Fibroblast of lung (primary cell): ENCODE data around the gene CDPF1. TPM values are rescaled to one million over a fixed set of nuclear protein-coding genes. Genes with fewer than 3 reads are reported as not detected.

Source experiments
- DNase-seq, 2 donors: peaks; one replicate each; pipeline versions ENCODE4 v3.0.0 to v3.0.0-alpha.2; 2010; ENCODE audit warnings: low read depth in 2 of 2
- H2AFZ ChIP-seq: 2 replicates; pipeline ENCODE4 v1.5.1; 2012; ENCODE audit warnings: low read length, control low read depth, inconsistent platforms
- H3K27ac ChIP-seq: 2 replicates; pipeline ENCODE4 v1.5.1; 2011; ENCODE audit warnings: low read length, control low read depth; ENCODE audit not compliant: insufficient read depth
- H3K27me3 ChIP-seq: 2 replicates; pipeline ENCODE4 v1.5.1; 2011; ENCODE audit warnings: mild to moderate bottlenecking, low read length; ENCODE audit not compliant: control insufficient read depth, insufficient read depth
- H3K36me3 ChIP-seq: 2 replicates; pipeline ENCODE4 v1.5.1; 2011; ENCODE audit warnings: low read length; ENCODE audit not compliant: control insufficient read depth, insufficient read depth
- H3K4me1 ChIP-seq: 2 replicates; pipeline ENCODE4 v1.5.1; 2011; ENCODE audit warnings: low read length; ENCODE audit not compliant: control insufficient read depth, insufficient read depth; ENCODE audit errors: extremely low read depth
- H3K4me2 ChIP-seq: 2 replicates; pipeline ENCODE4 v1.5.1; 2011; ENCODE audit warnings: low read length, control low read depth; ENCODE audit not compliant: insufficient read depth; ENCODE audit errors: extremely low read depth
- H3K4me3 ChIP-seq, 4 experiments: fragments of 200-600 bp in 1 of 4; sonication (generic) in 1 of 4; replicated peaks in 1 of 4; 2 replicates each; pipeline ENCODE4 v1.5.1; 2011 to 2016; ENCODE audit warnings: low read length in 4 of 4, low read depth in 3 of 4, mild to moderate bottlenecking in 3 of 4, control low read depth in 2 of 4, inconsistent platforms in 1 of 4, mixed read lengths in 1 of 4; ENCODE audit not compliant: insufficient read depth in 1 of 4; ENCODE audit errors: control extremely low read depth in 1 of 4
- H3K79me2 ChIP-seq: 2 replicates; pipeline ENCODE4 v1.5.1; 2012; ENCODE audit warnings: mild to moderate bottlenecking, low read length, inconsistent platforms; ENCODE audit not compliant: control insufficient read depth, insufficient read depth
- H3K9ac ChIP-seq: 2 replicates; pipeline ENCODE4 v1.5.1; 2011; ENCODE audit warnings: mild to moderate bottlenecking, low read length, control low read depth; ENCODE audit not compliant: insufficient read depth
- H3K9me3 ChIP-seq: 2 replicates; pipeline ENCODE4 v1.5.1; 2012; ENCODE audit warnings: low read depth, low read length; ENCODE audit not compliant: control insufficient read depth, insufficient read depth
- H4K20me1 ChIP-seq: 2 replicates; pipeline ENCODE4 v1.5.1; 2011; ENCODE audit warnings: low read length; ENCODE audit not compliant: control insufficient read depth, insufficient read depth; ENCODE audit errors: extremely low read depth
- CTCF ChIP-seq, 2 donors: IDR thresholded peaks in 1 of 2; conservative IDR thresholded peaks in 1 of 2; 1 replicate in 1 of 2; 2 replicates in 1 of 2; pipeline ENCODE4 v1.5.1; 2011 to 2012; ENCODE audit warnings: low read length in 2 of 2, control low read depth in 1 of 2, inconsistent platforms in 1 of 2, low read depth in 1 of 2, mild to moderate bottlenecking in 1 of 2
- EZH2 ChIP-seq: IDR thresholded peaks from 2 replicates; pipeline ENCODE4 v1.5.1; 2012; ENCODE audit warnings: low read length, control low read depth, mild to moderate bottlenecking; ENCODE audit errors: missing control alignments
- polyA plus RNA-seq, 2 donors: library from polyadenylated mRNA; depleted of rRNA in 1 of 2; stranded (reverse) in 1 of 2; unstranded in 1 of 2; fragments of >200 nt; gene quantifications; 2 replicates each; pipeline ENCODE4 v1.2.1, GENCODE V29; 2011 to 2012; ENCODE audit warnings: missing spikeins in 1 of 2
- total RNA-seq: library from RNA; depleted of rRNA; stranded (reverse); fragments of >200 nt; gene quantifications from 2 replicates; pipeline ENCODE4 v1.2.1, GENCODE V29; 2014

CDPF1 gene
- total and polyA plus RNA-seq, 2 donors (not counting 1 experiment from before 2014, with no cell fraction given), result 7.7 to 8.3 TPM

GRCh38 chr22:46241396-46242007 is 8.6 kb downstream of the CDPF1 start:
- no peak overlapping the region for H3K27ac ChIP-seq
- H3K4me2 ChIP-seq, result no peak overlapping the region
- H3K36me3 ChIP-seq, result peaks cover 5% of the 10 kb centered on the region
- H2AFZ ChIP-seq, result no peak overlapping the region
- no peaks in the 10 kb centered on the region for H3K9me3 ChIP-seq
- DNase-seq, result no peak
- no peaks in the 10 kb centered on the region for H3K4me1 ChIP-seq
- TF ChIP-seq EZH2, result no peak
- no peak for TF ChIP-seq CTCF (conservative IDR thresholded peaks at IDR 0.05 in 1 of 2, IDR thresholded peaks at IDR 0.05 in 1 of 2; ENCODE audit: low read depth in 1 of 2, low read length in 2 of 2)
- H3K79me2 ChIP-seq, result no peaks in the 10 kb centered on the region
- no peaks in the 10 kb centered on the region for H4K20me1 ChIP-seq
- no peaks in the 10 kb centered on the region for H3K27me3 ChIP-seq
- H3K4me3 ChIP-seq, result no peak overlapping the region
- no peak overlapping the region for H3K9ac ChIP-seq

GRCh38 chr22:46240907-46241306 is 9.2 kb downstream of the CDPF1 start:
- no peaks in the 10 kb centered on the region for H3K27me3 ChIP-seq

GRCh38 chr22:46240506-46240905 is 9.6 kb downstream of the CDPF1 start:
- no peaks in the 10 kb centered on the region for H3K27me3 ChIP-seq
- no peak overlapping the region for H3K27ac ChIP-seq
- no peaks in the 10 kb centered on the region for H3K4me1 ChIP-seq
- no peak for DNase-seq
- H3K9ac ChIP-seq, result no peak overlapping the region
- H2AFZ ChIP-seq, result no peak overlapping the region
- H3K36me3 ChIP-seq, result peaks cover 5% of the 10 kb centered on the region
- no peaks in the 10 kb centered on the region for H4K20me1 ChIP-seq
- TF ChIP-seq EZH2, result no peak
- H3K4me2 ChIP-seq, result no peak overlapping the region
- H3K79me2 ChIP-seq, result no peaks in the 10 kb centered on the region
- H3K9me3 ChIP-seq, result no peaks in the 10 kb centered on the region
- no peak overlapping the region for H3K4me3 ChIP-seq

More at GRCh38 chr22:46240907-46241306, 9.2 kb downstream of the CDPF1 start:
- Histone ChIP-seq H4K20me1 (no peaks in the 10 kb centered on the region), H3K4me3 (no peak overlapping the region), H3K4me1 (no peaks in the 10 kb centered on the region), H2AFZ (no peak overlapping the region), H3K9ac (no peak overlapping the region), H3K9me3 (no peaks in the 10 kb centered on the region), H3K36me3 (peaks cover 5% of the 10 kb centered on the region), H3K27ac (no peak overlapping the region), H3K4me2 (no peak overlapping the region), H3K79me2 (no peaks in the 10 kb centered on the region)
- TF ChIP-seq EZH2, result no peak
- no peak for TF ChIP-seq CTCF (conservative IDR thresholded peaks at IDR 0.05 in 1 of 2, IDR thresholded peaks at IDR 0.05 in 1 of 2; ENCODE audit: low read depth in 1 of 2, low read length in 2 of 2)
- no peak for DNase-seq
